ENCODE results near the gene DCUN1D3. TPM values are rescaled to one million over a fixed set of nuclear protein-coding genes. Genes with fewer than 3 reads are reported as not detected.
A peak's percentile ranks its signal among the peaks of the same experiment; 100 is the strongest.

Gene DCUN1D3
- total and polyA plus RNA-seq, 2 experiments from 2014 or later: 15.0 to 40.3 TPM

- Histone ChIP-seq H3K9me3 (ENCODE audit: low read depth) (no peaks in the 10 kb centered on the region), H3K27me3 (no peaks in the 10 kb centered on the region), H3K79me2 (peaks cover 24% of the 10 kb centered on the region), H3K4me1 (ENCODE audit: insufficient read depth) (peaks cover 37% of the 10 kb centered on the region), H3K36me3 (replicated peaks; ENCODE audit: insufficient read depth, low read depth) (no peaks in the 10 kb centered on the region), H3K4me3 (no peak overlapping the region), H4K20me1 (ENCODE audit: insufficient read depth, poor library complexity, severe bottlenecking) (no peaks in the 10 kb centered on the region), H3K9me2 (replicated peaks; ENCODE audit: insufficient read depth) (no peaks in the 10 kb centered on the region), H3K27ac (peak overlapping the region; percentile 70), H2AFZ (no peak overlapping the region), H3K4me2 (no peak overlapping the region)
- DNase-seq (ENCODE audit: low spot score): no peak
- 89% methylated on average over 3 of the region's 3 CpGs for WGBS (ENCODE audit: low lambda C conversion rate, missing lambda C conversion rate)
- no peak for TF ChIP-seq EZH2phosphoT487 (IDR thresholded peaks at IDR 0.05; ENCODE audit: low read depth, severe bottlenecking, unreplicated experiment)
- no peak for TF ChIP-seq EZH2 (IDR thresholded peaks at IDR 0.05; ENCODE audit: borderline replicate concordance)
- TF ChIP-seq, protein P1, sequence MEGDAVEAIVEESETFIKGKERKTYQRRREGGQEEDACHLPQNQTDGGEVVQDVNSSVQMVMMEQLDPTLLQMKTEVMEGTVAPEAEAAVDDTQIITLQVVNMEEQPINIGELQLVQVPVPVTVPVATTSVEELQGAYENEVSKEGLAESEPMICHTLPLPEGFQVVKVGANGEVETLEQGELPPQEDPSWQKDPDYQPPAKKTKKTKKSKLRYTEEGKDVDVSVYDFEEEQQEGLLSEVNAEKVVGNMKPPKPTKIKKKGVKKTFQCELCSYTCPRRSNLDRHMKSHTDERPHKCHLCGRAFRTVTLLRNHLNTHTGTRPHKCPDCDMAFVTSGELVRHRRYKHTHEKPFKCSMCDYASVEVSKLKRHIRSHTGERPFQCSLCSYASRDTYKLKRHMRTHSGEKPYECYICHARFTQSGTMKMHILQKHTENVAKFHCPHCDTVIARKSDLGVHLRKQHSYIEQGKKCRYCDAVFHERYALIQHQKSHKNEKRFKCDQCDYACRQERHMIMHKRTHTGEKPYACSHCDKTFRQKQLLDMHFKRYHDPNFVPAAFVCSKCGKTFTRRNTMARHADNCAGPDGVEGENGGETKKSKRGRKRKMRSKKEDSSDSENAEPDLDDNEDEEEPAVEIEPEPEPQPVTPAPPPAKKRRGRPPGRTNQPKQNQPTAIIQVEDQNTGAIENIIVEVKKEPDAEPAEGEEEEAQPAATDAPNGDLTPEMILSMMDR (IDR thresholded peaks at IDR 0.05; ENCODE audit: poor library complexity): no peak
These were observed 46.1 kb downstream of the DCUN1D3 start for GRCh38 chr16:20853981-20854620.

- no peaks in the 10 kb centered on the region for H3K9me3 ChIP-seq (ENCODE audit: low read depth)
- H4K20me1 ChIP-seq (ENCODE audit: insufficient read depth, poor library complexity, severe bottlenecking): no peaks in the 10 kb centered on the region
- H3K4me3 ChIP-seq: no peak overlapping the region
- no peaks in the 10 kb centered on the region for H3K9me2 ChIP-seq (replicated peaks; ENCODE audit: insufficient read depth)
- no peaks in the 10 kb centered on the region for H3K36me3 ChIP-seq (replicated peaks; ENCODE audit: insufficient read depth, low read depth)
- WGBS (ENCODE audit: low lambda C conversion rate, missing lambda C conversion rate): 60% methylated on average over 5 of the region's 5 CpGs
- H2AFZ ChIP-seq: no peak overlapping the region
- peak overlapping the region; percentile 70 for H3K27ac ChIP-seq
- H3K4me1 ChIP-seq (ENCODE audit: insufficient read depth): peaks cover 37% of the 10 kb centered on the region
- H3K79me2 ChIP-seq: peaks cover 23% of the 10 kb centered on the region
- no peak for TF ChIP-seq EZH2phosphoT487 (IDR thresholded peaks at IDR 0.05; ENCODE audit: low read depth, severe bottlenecking, unreplicated experiment)
- TF ChIP-seq, protein P1 (IDR thresholded peaks at IDR 0.05; ENCODE audit: poor library complexity): no peak
- TF ChIP-seq EZH2 (IDR thresholded peaks at IDR 0.05; ENCODE audit: borderline replicate concordance): no peak
- no peaks in the 10 kb centered on the region for H3K27me3 ChIP-seq
- peak overlapping the region; percentile 32 for H3K4me2 ChIP-seq
- no peak for DNase-seq (ENCODE audit: low spot score)
These were observed 47.0 kb downstream of the DCUN1D3 start for GRCh38 chr16:20853143-20853542.

DNA sequence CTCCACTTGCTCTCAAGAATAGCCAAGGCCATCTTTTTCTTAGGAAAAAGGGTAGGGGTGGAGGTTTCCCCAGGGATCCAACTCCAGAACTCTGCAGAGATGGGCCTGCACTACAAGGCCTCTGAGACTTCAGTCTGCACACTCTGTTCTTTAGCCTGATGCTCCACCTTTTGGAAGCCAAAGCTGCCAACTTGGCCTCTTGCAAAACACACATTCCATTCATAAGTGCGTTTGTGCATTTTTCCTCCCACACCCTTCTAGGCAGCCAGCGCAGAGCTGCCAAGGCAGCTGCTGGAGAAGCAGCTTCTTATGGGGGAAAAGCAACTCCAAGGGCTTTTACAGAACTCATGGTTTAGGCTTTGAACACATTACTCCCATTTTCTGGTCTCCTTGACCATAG lies 48.6 kb downstream of the DCUN1D3 start:
- no peak overlapping the region for H2AFZ ChIP-seq
- H3K4me2 ChIP-seq: peak overlapping the region; percentile 25
- DNase-seq (ENCODE audit: low spot score): peak; percentile 75
- H3K4me1 ChIP-seq (ENCODE audit: insufficient read depth): peaks cover 43% of the 10 kb centered on the region
- TF ChIP-seq EZH2phosphoT487 (IDR thresholded peaks at IDR 0.05; ENCODE audit: low read depth, severe bottlenecking, unreplicated experiment) (no peak), EZH2 (IDR thresholded peaks at IDR 0.05; ENCODE audit: borderline replicate concordance) (no peak)
- TF ChIP-seq, protein P1 (IDR thresholded peaks at IDR 0.05; ENCODE audit: poor library complexity): no peak
- no peaks in the 10 kb centered on the region for H4K20me1 ChIP-seq (ENCODE audit: insufficient read depth, poor library complexity, severe bottlenecking)
- no peak overlapping the region for H3K4me3 ChIP-seq
- H3K79me2 ChIP-seq: peaks cover 7% of the 10 kb centered on the region
- H3K36me3 ChIP-seq (replicated peaks; ENCODE audit: insufficient read depth, low read depth): no peaks in the 10 kb centered on the region
- H3K27me3 ChIP-seq: no peaks in the 10 kb centered on the region
- no peaks in the 10 kb centered on the region for H3K9me3 ChIP-seq (ENCODE audit: low read depth)
- H3K9me2 ChIP-seq (replicated peaks; ENCODE audit: insufficient read depth): no peaks in the 10 kb centered on the region
- 43% methylated on average over 2 of the region's 2 CpGs for WGBS (ENCODE audit: low lambda C conversion rate, missing lambda C conversion rate)
- peak overlapping the region; percentile 70 for H3K27ac ChIP-seq

All from hepatocyte (in vitro differentiated cells).